ENCODE data around the gene KIF3A. TPM values are rescaled to one million over a fixed set of nuclear protein-coding genes. Genes with fewer than 3 reads are reported as not detected.

Gene KIF3A
- total and polyA plus RNA-seq, 2 of the 8 experiments (the other 6 are each of a cell fraction or from before 2014, with no cell fraction given) = 3.1 to 13.1 TPM

GRCh38 chr5:132782101-132782500 is 44.8 kb upstream of the KIF3A start:
- no peak overlapping the region for H4K8ac ChIP-seq (ENCODE audit: extremely low read depth, insufficient read depth, low read length)
- no peaks in the 10 kb centered on the region for H3K36me3 ChIP-seq (ENCODE audit: control insufficient read depth in 2 of 4, insufficient read depth in 4 of 4, low read length in 3 of 4)
- H3K56ac ChIP-seq (replicated peaks; ENCODE audit: insufficient read length, low read depth, low read length) = no peak overlapping the region
- H2AK5ac ChIP-seq (ENCODE audit: low read depth, low read length) = no peak overlapping the region
- peaks cover 6% of the 10 kb centered on the region for H3K23me2 ChIP-seq (ENCODE audit: low read depth, low read length)
- H3K4me2 ChIP-seq (ENCODE audit: insufficient read depth in 1 of 2, low read depth in 2 of 2, low read length in 2 of 2) = no peak overlapping the region
- H3K9me3 ChIP-seq (ENCODE audit: insufficient read depth in 2 of 2, low read depth in 1 of 2, low read length in 1 of 2) = no peaks in the 10 kb centered on the region
- ChIA-PET POLR2A (ENCODE audit: partially characterized antibody) (interaction anchor here (1.3 kb wide), 1 partner anchor 10 kb away, joined by 4 read pairs; no protein-coding TSS in a partner anchor), CTCF (ENCODE audit: partially characterized antibody) (interaction anchor here (0.6 to 1.7 kb wide), 9 partner anchors 9 to 47 kb away, joined by 3 to 11 read pairs (median 3); partner anchors contain the start of gene CCNI2)
- H4K20me1 ChIP-seq (replicated peaks in 1 of 2; ENCODE audit: control insufficient read depth in 1 of 2, insufficient read depth in 2 of 2, low read length in 2 of 2) = no peaks in the 10 kb centered on the region
- H4K5ac ChIP-seq (ENCODE audit: insufficient read length, low read depth, low read length) = no peak overlapping the region
- H3K4ac ChIP-seq (replicated peaks; ENCODE audit: insufficient read length, low read depth, low read length) = no peak overlapping the region
- H2AFZ ChIP-seq (ENCODE audit: low read length) = no peak overlapping the region
- no peaks in the 10 kb centered on the region for H3K79me1 ChIP-seq (ENCODE audit: low read depth, low read length)
- no peak overlapping the region for H2BK15ac ChIP-seq (ENCODE audit: low read length)
- FAIRE-seq = no peak
- no peak overlapping the region for H2BK20ac ChIP-seq (ENCODE audit: low read length)
- no peak overlapping the region for H3K27ac ChIP-seq (ENCODE audit: low read depth, low read length)
- no peak overlapping the region for H3K14ac ChIP-seq (ENCODE audit: insufficient read length)
- no peaks in the 10 kb centered on the region for H3K79me2 ChIP-seq (ENCODE audit: control insufficient read depth in 1 of 2, insufficient read depth in 2 of 2, low read length in 2 of 2)
- H3K4me3 ChIP-seq (ENCODE audit: extremely low read depth in 1 of 4, insufficient read depth in 2 of 4, low read depth in 3 of 4, low read length in 4 of 4) = no peak overlapping the region
- no peak overlapping the region for H4K91ac ChIP-seq (replicated peaks; ENCODE audit: insufficient read length, low read length)
- no peak overlapping the region for H3K18ac ChIP-seq (ENCODE audit: extremely low read depth, low read length)
- no peak overlapping the region for H2BK5ac ChIP-seq (ENCODE audit: low read depth, low read length)
- no peak for TF ChIP-seq RFX5 (IDR thresholded peaks at IDR 0.05; ENCODE audit: borderline replicate concordance, low read depth, low read length)
- TF ChIP-seq GTF2F1 (IDR thresholded peaks at IDR 0.05; ENCODE audit: borderline replicate concordance, low read depth, low read length) = no peak
- no peak for TF ChIP-seq JUND (IDR thresholded peaks at IDR 0.05; ENCODE audit: low read length)
- TF ChIP-seq NANOG (IDR thresholded peaks at IDR 0.05; ENCODE audit: insufficient read depth, low read depth, low read length, poor library complexity, severe bottlenecking) = no peak
- TF ChIP-seq KDM5A (IDR thresholded peaks at IDR 0.05; ENCODE audit: low read length) = no peak
- TF ChIP-seq CREB1 (IDR thresholded peaks at IDR 0.05) = no peak
- no peak for TF ChIP-seq CTBP2 (IDR thresholded peaks at IDR 0.05; ENCODE audit: borderline replicate concordance, insufficient read depth, insufficient read length, low read length)
- H2BK12ac ChIP-seq (ENCODE audit: low read depth, low read length) = no peak overlapping the region
- no peak overlapping the region for H2BK120ac ChIP-seq (replicated peaks; ENCODE audit: low read depth, low read length)
- DNase-seq (ENCODE audit: low read depth in 1 of 2, low spot score in 2 of 2) = no peak
- WGBS, 2 experiments (ENCODE audit: extremely low coverage in 1 of 2, insufficient coverage in 1 of 2, insufficient read length in 1 of 2, insufficient replicate concordance in 2 of 2, low coverage in 1 of 2, low lambda C conversion rate in 2 of 2, missing lambda C conversion rate in 1 of 2) = 73% methylated on average over 4 of the region's 4 CpGs; no CpG with 5 or more reads in 1 of the 2 experiments
- H3K4me1 ChIP-seq (replicated peaks in 1 of 4; ENCODE audit: control insufficient read depth in 3 of 4, insufficient read depth in 4 of 4, low read length in 3 of 4) = peaks cover 0 to 3% (median 1%) of the 10 kb centered on the region in 4 experiments; a peak in 3 of 7 replicates
- H3K27me3 ChIP-seq (replicated peaks in 1 of 4; ENCODE audit: control insufficient read depth in 3 of 4, extremely low read depth in 1 of 4, insufficient read depth in 3 of 4, low read length in 3 of 4) = peaks cover 2 to 26% (median 17%) of the 10 kb centered on the region in 4 experiments
- no peak overlapping the region for H3K9ac ChIP-seq (replicated peaks in 1 of 4; ENCODE audit: extremely low read depth in 1 of 4, low read depth in 3 of 4, low read length in 3 of 4)
- no peak overlapping the region for H3K23ac ChIP-seq (ENCODE audit: insufficient read length)
